Endothelial cell of umbilical vein (primary cell): ENCODE data around the gene CROT.

Source experiments
- EZH2 ChIP-seq: IDR thresholded peaks from 2 replicates; pipeline ENCODE4 v1.6.1; 2012; ENCODE audit warnings: borderline replicate concordance, low read depth, mild to moderate bottlenecking, moderate library complexity, low read length, inconsistent platforms; ENCODE audit not compliant: severe bottlenecking
- FOS ChIP-seq: IDR thresholded peaks from 2 replicates; pipeline ENCODE4 v1.6.1; 2011; ENCODE audit warnings: mild to moderate bottlenecking, low read length, moderate library complexity, borderline replicate concordance; ENCODE audit not compliant: insufficient read depth
- GATA2 ChIP-seq: IDR thresholded peaks from 2 replicates; pipeline ENCODE4 v1.7.0; 2011; ENCODE audit warnings: low read depth, mild to moderate bottlenecking, moderate library complexity, mixed read lengths, low read length; ENCODE audit not compliant: insufficient read length, insufficient read depth
- JUN ChIP-seq: IDR thresholded peaks from 2 replicates; pipeline ENCODE4 v1.6.1; 2011; ENCODE audit warnings: borderline replicate concordance, low read depth; ENCODE audit not compliant: insufficient read length, insufficient read depth
- MYC ChIP-seq: IDR thresholded peaks from one replicate; pipeline ENCODE4 v1.6.1; 2011; ENCODE audit warnings: mild to moderate bottlenecking, low read depth, low read length
- POLR2A ChIP-seq: IDR thresholded peaks from 2 replicates; pipeline ENCODE4 v1.6.1; 2012; ENCODE audit warnings: low read depth, mild to moderate bottlenecking, control low read depth, low read length
- POLR2AphosphoS5 ChIP-seq: IDR thresholded peaks from 2 replicates; pipeline ENCODE4 v1.6.1; 2012; ENCODE audit warnings: low read depth, mild to moderate bottlenecking, control low read depth, low read length, moderate library complexity; ENCODE audit not compliant: insufficient read depth
- TF ChIP-seq, protein P1 (sequence below), 2 donors: IDR thresholded peaks; 1 replicate in 1 of 2; 2 replicates in 1 of 2; pipeline ENCODE4 v1.5.1; 2011; ENCODE audit warnings: low read length in 2 of 2, mild to moderate bottlenecking in 2 of 2, moderate library complexity in 2 of 2, control low read depth in 1 of 2, inconsistent platforms in 1 of 2, low read depth in 1 of 2; ENCODE audit not compliant: insufficient read depth in 1 of 2; ENCODE audit errors: extremely low read depth in 1 of 2
- TF ChIP-seq, protein P2 (sequence below): IDR thresholded peaks from 2 replicates; pipeline ENCODE4 v1.6.1; 2011; ENCODE audit not compliant: insufficient read depth, insufficient read length

DNA sequence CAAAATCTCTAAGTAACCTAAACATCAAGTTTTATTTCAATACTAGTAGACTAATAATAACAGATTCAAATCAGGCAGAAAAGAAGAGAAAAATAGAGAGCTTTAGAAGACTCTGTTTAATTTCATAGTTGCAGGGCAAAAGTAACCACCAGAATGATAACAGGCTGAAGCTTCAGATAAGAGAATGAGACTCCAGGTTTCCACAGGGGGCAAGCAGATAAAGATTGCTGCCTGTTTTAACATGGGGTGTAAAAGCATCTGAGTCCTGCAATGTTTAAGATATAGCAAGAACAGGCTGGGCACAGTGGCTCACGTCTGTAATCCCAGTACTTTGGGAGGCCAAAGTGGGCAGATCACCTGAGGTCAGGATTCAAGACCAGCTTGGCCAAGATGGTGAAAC is 11.0 kb downstream of the CROT start:
- TF ChIP-seq, protein P1, sequence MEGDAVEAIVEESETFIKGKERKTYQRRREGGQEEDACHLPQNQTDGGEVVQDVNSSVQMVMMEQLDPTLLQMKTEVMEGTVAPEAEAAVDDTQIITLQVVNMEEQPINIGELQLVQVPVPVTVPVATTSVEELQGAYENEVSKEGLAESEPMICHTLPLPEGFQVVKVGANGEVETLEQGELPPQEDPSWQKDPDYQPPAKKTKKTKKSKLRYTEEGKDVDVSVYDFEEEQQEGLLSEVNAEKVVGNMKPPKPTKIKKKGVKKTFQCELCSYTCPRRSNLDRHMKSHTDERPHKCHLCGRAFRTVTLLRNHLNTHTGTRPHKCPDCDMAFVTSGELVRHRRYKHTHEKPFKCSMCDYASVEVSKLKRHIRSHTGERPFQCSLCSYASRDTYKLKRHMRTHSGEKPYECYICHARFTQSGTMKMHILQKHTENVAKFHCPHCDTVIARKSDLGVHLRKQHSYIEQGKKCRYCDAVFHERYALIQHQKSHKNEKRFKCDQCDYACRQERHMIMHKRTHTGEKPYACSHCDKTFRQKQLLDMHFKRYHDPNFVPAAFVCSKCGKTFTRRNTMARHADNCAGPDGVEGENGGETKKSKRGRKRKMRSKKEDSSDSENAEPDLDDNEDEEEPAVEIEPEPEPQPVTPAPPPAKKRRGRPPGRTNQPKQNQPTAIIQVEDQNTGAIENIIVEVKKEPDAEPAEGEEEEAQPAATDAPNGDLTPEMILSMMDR (IDR thresholded peaks at IDR 0.05; ENCODE audit: extremely low read depth in 1 of 2, insufficient read depth in 1 of 2, low read depth in 1 of 2, low read length in 2 of 2), result no peak
- no peak for TF ChIP-seq POLR2A
- TF ChIP-seq EZH2, result no peak
- TF ChIP-seq POLR2AphosphoS5, result no peak
- TF ChIP-seq, protein P2, sequence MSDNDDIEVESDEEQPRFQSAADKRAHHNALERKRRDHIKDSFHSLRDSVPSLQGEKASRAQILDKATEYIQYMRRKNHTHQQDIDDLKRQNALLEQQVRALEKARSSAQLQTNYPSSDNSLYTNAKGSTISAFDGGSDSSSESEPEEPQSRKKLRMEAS, result no peak
- no peak for TF ChIP-seq MYC
- TF ChIP-seq FOS, result no peak
- no peak for TF ChIP-seq JUN
- no peak for TF ChIP-seq GATA2
